Stimulated activated CD8-positive, alpha-beta memory T cell treated with anti-CD3 and anti-CD28 coated beads, Interleukin-4, amount 100 ng/mL, for 4 hours (primary cell): ENCODE data around the gene CEP85.
A peak's percentile ranks its signal among the peaks of the same experiment; 100 is the strongest.
"Not testable (repeated sequence)": the region's sequence is repeated elsewhere in the genome, so short reads cannot be mapped to it uniquely, and the experiment has no call there.

Source experiments
- DNase-seq, 2 donors: peaks; one replicate each; pipeline ENCODE4 v3.0.0-alpha.2; 2020; ENCODE audit warnings: low read depth in 2 of 2, low spot score in 1 of 2

The CEP85 gene

DNA sequence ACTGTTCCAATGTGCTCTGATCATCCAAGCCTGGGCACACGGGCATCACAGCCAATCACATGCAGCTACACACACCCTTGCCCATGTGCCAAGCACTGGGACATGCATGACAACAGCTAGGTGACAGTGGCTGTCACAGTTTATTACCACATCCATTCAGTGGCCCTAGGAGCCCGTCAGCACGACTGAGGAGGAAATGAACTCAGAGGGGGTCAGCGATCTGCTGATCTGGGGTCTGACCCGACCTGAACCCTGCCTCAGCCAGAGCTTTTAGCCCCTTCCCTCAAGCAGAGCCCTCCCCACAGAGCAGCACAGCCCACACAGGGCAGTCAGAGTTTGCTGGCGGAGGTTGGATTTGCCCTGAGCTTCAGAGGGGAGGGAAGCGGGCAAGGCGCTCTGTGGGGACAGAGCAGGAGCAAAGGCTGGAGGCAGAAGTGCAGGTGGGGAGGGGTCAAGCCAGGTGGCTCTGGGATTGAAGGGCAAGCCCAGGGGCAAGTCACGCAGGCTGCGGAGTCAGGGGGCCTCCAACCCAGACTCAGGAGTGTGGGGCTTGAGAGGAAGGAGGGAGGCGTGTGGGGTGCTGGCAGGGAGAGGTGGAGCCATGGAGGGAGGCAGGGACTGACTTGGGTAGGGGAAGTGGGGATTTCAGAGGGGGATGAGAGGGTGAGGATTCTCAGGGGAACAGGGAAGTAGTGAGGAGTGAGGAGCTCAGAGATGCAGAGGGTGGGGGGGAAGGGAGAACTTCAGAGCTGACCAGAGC, 56.3 kb downstream of the CEP85 start:
- DNase-seq, result no peak

DNA sequence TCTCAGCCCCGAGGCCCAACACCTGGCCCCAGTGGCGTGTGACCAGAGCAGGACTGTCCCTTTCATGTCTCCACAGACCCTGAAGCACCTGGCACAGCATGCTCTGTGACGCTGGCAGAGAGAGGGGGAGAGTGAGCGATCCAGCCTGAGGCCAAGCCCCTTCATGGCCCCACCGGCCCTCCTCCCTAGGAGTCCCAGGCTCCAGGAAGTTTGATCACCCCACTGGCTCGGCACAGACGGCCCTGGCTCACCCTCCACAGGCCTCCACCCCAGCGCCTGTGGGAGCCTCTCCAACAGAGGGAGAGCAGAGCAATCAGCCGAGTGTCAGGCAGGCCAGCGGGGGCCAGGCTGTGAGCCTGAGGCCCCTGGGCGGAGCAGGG, 56.9 kb downstream of the CEP85 start:
- no peak for DNase-seq

DNA sequence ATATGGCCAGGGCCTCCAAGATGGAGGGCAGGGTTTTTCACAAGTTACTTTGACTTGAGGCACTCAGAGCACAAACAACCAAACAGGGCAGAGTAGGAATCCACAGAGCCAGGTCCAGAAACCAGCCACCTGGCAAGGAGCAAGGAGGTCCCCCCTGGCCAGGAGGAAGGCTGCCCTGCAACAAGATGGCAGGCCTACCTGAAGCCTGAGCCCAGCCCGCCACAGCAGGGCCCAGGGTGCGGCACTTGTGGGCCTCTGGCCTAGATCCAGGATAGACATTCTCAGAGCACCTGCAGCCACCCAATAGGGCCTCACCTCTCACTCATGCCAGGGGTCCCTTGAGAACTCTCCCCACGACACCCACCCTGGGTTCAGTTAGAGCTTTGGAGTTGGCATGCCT, 57.4 kb downstream of the CEP85 start:
- DNase-seq, result no peak

DNA sequence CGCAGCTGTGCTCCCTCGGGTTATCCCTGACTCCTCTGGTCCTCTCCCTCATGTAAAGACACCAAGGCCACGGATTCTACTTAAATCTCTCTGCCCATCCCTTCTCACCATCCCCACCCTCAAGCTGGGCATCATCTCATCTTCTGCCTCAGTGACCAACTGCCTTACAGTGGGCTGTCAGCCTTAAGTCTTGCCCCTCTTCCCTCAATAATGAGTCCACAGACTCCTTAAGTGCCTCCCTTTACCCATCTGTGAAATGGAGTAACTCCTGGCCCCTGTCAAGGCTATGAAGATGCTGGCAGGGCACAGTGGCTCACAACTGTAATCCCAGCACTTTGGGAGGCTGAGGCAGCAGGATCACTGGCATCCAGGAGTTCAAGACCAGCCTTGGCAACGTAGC, 57.9 kb downstream of the CEP85 start:
- DNase-seq, result no peak

DNA sequence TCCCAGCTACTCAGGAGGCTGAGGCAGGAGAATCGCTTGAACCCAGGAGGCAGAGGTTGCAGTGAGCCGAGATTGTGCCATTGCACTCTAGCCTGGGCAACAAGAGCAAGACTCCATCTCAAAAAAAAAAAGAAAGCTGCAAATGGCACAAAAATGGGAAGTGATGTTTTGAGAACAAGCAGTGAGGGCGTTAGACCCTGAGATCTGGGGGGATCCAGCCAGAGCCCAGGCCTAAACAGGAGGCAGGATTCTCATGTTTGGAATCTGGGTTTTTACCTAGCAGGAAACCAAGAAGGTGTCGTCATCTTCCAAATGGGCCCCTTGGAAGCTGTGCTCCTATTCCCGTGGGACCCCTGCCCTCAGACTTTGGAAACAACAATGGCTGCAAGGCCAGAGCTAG, 58.7 kb downstream of the CEP85 start:
- DNase-seq, result not testable (repeated sequence)

DNA sequence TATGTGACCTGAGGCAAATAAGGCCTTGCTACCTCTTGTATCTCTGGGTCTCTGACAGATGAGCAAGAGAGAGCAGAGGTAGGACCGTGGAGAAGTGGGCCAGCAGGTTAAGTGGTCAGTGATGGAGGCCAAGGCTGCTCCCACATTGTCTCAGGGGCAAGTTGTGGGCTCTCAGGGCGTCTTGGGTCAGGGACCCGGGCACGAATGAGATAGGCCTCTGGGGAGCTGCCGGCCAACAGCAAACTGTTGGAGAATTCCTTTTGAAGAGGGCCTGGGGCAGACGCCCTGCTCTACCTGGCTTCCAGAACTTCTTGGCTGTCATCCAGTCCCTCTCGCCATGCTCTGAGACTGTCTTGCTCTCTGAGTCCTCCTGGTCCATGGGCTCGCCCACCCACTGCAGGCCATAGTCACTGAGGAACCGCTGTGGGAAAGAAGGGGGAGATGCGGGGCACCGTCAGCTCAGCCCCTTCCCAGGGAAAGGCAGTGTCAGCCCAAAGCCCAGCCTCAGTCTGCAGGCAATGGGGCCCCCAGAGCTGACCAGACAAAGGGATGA, 60.0 kb downstream of the CEP85 start:
- DNase-seq, result no peak

DNA sequence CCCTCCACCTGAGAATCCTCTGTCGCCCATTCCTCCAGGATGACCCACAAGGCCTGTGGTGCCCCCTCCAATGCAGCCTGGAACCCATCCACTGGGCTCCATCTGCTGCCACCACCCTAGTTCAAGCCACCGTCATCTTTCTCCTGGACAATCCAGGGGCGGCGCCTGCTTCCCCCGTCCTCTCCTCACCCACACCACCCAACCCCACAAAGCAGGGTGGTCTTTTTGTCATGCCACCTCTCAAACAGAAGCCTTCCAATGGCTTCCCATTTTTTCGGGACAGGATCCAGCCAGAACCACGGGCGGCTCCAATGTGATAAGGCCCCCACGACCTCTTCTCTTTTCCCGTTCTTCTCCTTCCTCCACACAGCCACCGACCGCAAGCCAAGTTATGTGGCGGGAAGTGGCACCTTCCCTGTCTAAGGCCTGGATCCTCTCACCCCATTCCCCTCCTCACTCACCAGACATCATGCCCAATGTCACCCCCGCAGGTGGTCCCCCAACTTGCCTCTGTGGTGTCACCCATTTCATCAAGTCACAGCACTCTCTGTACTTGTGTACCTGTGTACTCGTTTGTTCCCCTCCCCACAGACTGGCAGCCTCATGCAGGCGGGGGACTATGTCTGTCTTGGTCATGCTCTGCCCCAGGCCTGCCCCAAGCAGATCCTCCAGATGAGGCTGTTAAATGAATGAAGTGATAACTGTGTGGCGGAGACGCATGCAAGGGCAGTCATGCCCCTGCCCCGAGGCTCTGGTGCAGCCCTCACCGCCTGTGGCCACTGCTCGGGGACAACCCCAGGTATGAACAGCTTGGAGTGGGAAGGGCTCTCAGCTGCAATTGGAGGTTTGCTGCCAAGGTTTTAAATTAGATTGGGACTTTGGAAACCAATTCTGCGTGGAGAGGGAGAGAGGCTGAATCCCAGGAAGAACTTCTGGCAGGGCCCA, 61.5 kb downstream of the CEP85 start:
- no peak for DNase-seq

DNA sequence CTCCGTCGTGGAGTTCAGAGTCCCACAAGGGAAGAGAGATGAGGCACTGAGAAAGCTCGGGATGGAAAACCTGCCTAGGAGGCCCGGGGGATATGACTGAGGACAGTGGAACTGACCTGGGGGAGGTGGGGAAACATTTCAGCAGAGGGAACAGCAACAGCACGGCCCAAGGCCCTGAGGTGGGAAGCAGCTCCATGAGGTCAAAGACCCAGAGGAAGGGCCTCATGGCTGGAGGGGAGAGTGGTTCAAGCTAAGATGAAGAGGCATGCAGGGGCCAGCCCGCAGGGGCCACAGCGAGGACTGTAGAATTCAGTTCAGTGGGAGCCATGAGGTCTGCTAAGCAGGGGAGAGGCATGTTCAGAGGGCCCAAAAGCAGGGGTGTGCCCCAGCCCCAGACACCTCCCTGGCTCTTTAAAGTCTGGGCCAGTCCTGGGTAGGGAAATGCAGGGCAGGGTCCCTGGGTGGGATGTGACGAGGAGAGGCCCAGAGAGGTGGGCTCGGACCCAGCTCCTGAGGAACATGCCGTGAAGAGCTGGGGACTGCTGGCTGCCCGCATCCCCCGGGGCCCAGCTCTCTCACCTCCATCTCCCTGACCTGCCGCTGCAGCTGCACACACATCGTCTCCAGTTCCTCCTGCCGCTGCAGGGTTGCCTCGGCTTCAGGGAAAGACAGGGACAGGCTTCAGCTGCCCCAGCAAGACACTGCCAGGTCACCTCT, 62.5 kb downstream of the CEP85 start:
- no peak for DNase-seq

DNA sequence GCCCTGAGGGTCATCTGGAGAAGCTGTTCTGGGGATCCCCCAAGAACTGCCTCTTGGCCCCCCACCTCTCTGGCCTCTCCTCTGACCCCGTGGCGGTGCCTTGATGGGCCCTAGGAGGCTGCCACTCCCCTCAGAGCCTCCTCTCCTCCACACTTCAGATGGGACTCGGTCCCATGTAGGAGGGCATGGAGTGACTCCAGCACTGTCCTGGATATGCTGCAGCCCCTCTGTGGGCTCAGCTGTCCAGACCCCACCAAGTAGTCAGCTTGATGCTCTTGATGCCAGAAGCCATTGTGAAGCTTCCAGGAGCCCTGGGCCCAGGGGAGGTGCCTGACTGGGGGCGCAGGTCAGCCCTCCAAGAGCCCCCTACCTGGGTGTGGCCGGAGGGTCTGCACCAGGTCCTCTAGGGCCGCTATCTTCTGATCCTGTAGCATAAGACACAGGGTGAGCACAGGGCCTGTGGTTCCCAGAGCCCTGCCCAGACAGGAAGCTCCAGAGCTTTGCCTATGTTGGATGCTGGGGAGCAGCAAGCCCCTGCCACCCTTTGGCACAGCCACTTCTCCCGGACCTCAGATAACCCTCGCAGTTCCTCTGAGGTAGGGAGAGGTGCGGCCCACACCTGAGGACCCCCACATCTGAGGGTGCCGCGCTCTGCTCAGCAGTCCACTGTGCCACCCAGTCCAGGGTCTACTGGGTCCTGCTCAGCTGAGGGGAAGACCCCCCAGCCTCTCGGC, 63.2 kb downstream of the CEP85 start:
- no peak for DNase-seq

DNA sequence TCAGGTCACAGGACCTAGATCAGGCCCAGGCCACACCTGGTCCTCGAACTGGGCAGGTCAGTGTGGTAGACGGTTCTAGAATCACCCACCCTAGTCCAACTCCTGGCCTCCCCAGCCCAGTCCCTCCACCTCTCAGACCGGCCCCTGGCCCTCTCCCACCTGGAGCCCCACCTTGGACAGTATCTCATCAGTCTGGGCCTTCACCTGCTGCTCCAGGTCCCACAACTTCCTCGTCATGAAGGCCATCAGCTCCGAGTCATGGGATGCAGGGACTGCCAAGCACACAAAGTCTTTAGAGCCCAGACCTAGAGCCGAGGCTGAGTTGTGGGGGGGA, 63.8 kb downstream of the CEP85 start:
- DNase-seq, result no peak

DNA sequence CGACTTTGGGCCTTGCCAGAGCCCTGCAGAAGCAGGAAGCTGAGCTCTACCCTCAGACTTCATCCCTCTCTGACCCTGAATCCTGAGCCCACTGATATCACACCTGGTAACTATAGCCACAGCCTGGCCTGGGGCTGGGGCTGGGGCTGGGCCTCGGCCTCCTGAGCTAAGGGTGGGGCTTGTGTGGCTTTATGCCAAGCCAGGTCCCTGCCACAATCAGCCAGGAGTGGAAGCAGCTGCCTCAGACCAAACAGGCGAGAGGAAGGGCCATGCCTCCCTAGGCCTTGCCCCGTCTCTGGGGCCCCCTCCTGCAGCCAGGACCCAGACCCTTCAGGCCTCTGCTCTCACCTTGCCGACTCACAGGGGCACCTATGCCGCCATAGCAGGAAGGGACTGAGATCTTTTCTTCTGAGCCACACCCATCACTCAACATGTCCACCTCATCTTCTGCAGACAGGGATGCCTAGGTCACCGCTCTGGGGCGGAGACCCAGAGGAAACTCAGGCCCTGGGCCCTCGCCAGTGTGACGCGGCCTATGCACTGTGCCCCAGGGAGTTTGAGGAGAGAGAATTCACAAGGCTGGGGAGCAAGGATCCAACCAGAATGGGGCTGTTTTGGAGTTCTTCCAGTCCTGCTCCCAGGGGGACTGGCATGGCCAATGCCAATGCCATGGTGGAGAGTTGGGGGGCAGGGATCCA, 66.7 kb downstream of the CEP85 start:
- no peak for DNase-seq

DNA sequence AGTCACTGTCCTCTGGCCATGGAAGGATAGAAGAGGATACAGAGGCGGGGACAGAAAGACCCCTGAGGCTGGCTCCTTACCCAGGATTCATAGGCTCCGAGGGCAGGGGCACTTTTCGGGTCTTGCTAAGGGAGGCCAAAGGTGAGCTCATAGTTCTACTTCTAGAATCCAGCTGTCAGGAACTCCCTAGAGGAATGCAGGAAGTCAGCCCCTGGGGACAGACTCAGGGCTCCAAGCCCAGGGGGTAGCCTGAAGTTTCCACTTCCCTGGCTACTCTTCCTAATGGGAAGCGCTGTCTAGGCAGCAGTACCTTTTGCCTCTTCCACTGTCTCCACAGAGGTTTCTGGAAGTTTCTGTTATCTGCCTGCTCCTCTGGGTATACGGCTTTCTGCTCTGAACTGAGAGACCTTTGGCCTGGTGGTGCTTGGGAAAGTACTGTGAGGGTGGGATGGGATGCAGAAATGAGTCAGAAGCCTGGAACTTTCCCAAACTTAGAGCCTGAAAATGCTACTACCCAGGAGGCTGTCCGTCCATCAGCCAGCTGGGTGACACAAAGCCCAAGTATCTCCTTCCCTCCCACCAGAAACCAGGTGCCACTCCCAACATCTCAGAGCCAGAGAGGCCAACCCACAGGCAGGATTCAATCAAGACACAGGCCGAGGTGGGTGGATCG, 68.9 kb downstream of the CEP85 start:
- DNase-seq, result no peak

DNA sequence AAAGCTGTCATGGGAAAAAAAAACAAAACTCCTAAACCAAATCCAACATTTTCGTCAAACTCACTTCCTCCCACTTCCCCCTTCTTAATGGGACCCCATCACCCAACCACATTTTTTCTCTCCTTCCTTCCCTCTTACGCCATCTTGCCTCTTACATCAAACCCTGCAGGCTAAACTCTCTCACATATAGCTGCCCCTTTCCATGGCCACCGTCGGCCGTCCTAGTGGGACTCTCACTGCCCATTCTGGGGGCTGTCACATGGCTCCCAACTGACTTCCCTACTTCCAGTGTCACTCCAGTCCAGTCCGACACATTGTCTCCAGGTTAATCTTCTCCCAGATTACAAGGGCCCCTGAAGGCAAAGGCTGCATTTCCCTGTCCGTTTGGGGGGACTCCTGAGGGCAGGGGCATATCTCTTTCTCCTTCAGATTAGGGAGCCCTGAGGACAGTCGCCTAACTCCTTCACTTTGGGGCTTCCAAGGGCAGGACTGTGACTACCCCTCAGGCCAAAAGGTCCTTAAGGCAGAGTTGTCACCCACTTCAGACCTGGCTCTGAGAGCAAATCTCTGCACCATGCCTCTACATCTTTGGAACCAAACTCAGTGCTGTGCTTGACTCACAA, 71.8 kb downstream of the CEP85 start:
- DNase-seq, result no peak

DNA sequence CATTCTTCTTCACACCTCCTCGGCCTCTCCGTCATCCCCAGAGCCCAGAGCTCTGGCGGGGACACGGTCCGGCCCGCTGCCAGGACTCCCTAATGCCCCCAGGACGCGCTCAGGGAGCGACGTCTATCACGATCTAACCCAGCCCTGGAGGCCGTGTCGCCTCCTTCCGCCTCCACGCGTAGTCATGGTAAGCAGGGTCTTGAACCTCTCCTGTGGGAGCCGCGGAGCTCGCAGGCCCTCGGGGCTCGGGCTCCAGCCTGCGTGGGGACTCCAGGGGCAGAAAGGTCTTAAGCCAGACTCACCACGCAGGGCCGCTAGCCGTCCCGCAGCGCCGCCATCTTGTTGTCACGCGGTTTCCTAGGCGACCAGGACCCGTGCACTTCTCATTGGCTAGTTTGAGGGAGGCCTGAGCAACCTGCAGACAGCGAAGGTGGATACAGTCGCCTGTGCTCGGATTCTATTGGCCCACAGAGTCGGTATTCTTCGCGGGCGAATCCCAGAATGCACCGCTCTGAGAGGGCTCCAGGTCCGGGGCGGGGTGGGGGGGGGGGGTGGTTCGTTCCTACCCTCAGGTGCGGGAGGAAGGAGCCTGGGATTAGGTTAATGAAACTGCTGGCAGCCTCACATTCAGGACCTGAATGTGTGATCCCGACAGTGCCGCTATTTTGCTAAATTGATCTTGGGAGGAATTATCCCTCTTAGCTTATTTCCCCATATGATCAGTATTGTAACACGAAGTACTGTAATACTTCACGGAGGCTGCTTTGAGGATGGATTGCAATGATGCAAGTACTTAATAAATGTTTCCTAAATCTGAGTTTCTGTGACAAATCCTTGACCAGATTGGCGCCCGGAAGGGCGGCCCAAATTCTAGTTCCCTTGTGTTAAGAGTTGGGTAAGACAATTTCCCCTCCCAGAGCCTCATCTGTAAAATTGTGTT, 72.6 kb downstream of the CEP85 start, which contains the start of gene UBXN11:
Gene UBXN11, minus strand, starts transcription at position 347 of the 940 bp plus-strand sequence. CDS start 3,753 bp downstream, outside the sequence.
- DNase-seq, result peak; percentile 84 to 85

DNA sequence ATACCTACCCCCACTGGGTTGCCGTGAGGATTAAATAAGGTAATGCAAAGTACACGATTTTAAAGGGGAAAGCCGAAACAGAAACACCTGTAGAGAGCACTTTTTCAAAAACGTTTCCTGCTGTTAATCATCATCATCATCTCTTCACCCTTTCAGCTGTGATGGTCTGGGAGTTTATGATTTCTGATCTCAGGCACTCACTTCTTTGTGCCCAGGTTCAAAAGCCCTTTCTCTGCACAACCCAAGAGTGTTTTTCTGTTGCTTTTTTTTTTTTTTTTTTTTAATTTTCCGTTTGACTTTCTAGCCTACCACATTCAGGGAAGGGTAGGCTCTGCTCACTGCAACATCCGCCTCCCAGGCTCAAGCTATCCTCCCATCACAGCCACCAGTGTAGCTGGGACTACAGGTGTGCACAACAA, 73.4 kb downstream of the CEP85 start:
- no peak for DNase-seq

DNA sequence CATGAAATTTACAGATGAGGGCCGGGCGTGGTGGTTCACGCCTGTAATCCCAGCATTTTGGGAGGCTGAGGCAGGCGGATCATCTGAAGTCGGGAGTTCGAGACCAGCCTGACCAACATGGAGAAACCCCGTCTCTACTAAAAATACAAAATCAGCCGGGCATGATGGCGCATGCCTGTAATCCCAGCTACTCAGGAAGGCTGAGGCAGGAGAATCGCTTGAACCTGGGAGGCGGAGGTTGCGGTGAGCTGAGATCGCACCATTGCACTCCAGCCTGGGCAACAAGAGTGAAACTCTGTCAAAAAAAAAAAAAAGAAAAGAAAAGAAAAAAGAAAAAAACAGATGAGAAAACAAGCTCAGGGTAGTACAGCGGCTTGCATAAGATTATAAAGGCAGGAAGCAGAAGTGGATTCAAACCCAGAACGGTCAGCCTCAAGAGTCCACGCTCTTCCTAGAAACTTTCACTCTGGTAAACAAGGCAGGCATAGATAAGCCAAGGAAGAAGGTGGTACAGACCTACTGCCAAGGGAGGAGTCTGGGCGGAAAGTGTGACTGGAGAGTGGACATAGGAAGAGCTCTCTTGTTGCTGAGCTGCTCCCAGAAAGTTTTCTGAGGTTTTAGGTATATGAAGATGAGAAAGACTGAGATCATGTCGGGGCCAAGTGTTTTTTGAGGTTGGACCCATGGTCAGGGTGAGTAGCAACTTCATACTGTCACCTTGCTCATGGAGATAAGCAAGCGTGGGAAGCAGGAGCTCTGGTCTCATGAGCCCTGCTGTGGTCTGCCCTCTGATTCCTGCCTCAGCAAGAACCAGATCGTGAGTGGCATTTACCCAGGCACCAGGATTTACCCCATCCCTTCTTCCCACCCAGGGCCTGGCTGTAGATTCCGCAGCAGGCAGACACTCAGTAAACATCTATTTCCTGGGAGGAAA, 74.2 kb downstream of the CEP85 start:
- DNase-seq, result not testable (repeated sequence)

DNA sequence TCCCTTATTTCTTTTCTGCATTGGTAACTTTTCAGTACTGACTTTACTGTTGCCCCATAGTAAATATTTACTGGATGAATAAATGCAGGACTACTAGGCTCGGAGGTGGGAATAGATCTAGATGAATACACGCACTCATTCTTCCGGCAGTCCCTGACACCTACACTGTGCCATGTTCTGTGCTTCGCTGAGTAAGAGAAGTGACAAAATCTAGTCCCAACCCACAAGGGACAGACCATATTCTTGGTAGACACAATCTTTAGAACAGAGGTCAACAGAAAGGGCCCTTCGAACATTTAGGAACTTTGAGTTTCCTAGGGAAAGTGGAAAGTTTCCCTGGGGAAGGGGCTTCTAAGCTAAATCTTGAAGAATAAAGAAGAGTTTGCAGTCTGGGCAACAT, 80.5 kb downstream of the CEP85 start:
- DNase-seq, result no peak
